Measurements from ENCODE around the gene HDAC5.

GRCh38 chr17:44045486-44045885 lies 78.0 kb downstream of the HDAC5 start:
- no peak for TF ChIP-seq EZH2phosphoT487 (IDR thresholded peaks at IDR 0.05; ENCODE audit: insufficient read depth, low read depth)
- no peak for TF ChIP-seq EZH2 (IDR thresholded peaks at IDR 0.05; ENCODE audit: insufficient read depth, poor library complexity, severe bottlenecking)
